Measurements from ENCODE around the gene WFIKKN2.

The WFIKKN2 gene

GRCh38 chr17:50808413-50808812 lies 27.0 kb upstream of the WFIKKN2 start:
- no peak for DNase-seq (ENCODE audit: low spot score)

DNA sequence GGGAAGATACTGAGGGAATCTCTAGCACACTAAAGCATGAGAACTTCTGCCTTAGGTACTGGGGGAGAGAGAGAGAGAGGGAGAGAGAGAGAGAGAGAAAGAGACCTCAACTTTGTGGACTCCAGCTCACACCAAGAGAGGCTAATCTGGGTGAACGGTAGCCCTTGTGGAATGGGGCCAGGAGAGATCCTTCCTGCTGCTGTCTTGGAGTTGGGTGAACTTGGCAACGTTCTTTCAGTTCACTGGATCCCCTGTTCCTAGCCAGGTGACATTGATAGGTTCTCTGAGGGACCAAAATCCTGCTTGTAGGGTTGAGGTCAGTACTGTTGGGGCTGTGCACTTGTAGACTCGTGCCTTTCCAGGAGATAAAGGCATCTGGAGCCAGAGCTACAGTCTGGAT lies 26.5 kb upstream of the WFIKKN2 start:
- no peak for DNase-seq (ENCODE audit: low spot score)

- no peak for DNase-seq (ENCODE audit: low spot score)
Observed at GRCh38 chr17:50813583-50813982, 21.8 kb upstream of the WFIKKN2 start.

DNA sequence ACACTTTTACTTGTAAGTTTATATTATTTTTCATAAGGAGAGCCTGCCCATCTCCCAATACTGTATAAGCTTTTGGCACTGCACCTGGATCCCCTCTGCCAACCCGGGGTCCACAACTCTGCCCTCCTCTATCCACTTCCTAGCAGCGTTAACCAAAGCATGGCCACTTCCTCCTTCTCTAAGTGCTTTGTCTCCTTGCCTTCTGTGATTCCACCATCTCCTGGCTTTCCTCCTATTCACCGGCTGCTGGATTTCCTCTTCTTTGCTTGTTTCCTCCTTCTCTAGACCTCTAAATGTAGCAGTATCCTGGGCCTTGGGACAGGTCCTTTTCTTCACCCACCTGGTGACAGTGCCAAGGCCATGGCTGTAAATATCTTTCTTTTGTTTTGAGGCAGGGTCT lies 20.0 kb upstream of the WFIKKN2 start:
- DNase-seq (ENCODE audit: low spot score): no peak

DNA sequence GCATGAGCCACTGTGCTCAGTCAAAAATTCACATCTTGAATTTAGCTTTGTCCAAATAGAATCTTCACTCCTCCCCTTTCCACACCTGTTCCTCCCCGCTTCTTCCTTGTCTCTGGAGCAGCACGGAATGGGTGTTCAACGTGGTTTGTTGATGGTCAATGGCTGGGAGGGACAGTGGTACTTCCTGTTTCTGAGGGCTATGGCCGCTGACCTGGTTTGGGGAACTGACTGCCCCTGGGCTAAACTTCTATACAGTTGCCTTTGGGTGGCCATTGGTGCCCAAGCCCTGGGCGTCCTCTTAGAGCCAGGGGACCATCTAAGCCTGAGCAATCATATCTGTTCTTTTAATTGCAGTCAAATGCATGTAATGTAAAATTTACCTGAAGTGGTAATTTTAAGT lies 19.1 kb upstream of the WFIKKN2 start:
- DNase-seq (ENCODE audit: low spot score): no peak

GRCh38 chr17:50816771-50817751 lies 18.3 kb upstream of the WFIKKN2 start:
- peak; percentile 66 for DNase-seq (ENCODE audit: low spot score)

DNA sequence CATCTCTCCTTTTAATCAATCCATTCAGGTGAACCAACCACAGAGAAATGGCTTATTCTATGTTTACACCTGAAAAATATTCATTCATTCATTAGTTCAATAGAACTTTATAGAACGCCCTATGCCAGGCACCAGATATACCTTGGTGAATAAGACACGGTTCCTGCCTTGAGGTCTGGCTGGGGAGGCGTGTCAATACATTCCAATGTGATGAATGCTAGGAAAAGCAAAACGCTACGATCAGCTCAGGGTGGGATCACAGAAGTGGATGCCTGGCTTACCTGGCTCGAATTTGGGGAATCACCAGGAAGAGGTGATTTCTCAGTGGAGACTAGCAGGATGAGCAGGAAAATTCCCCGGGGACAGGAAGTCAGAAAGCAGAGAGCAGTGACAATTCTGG lies 17.5 kb upstream of the WFIKKN2 start:
- DNase-seq (ENCODE audit: low spot score): no peak

- DNase-seq (ENCODE audit: low spot score): no peak
Observed at GRCh38 chr17:50818261-50818660, 17.1 kb upstream of the WFIKKN2 start.

- no peak for DNase-seq (ENCODE audit: low spot score)
Observed at GRCh38 chr17:50818921-50819657, 16.3 kb upstream of the WFIKKN2 start.

- DNase-seq (ENCODE audit: low spot score): no peak
Observed at GRCh38 chr17:50820651-50821050, 14.7 kb upstream of the WFIKKN2 start.

DNA sequence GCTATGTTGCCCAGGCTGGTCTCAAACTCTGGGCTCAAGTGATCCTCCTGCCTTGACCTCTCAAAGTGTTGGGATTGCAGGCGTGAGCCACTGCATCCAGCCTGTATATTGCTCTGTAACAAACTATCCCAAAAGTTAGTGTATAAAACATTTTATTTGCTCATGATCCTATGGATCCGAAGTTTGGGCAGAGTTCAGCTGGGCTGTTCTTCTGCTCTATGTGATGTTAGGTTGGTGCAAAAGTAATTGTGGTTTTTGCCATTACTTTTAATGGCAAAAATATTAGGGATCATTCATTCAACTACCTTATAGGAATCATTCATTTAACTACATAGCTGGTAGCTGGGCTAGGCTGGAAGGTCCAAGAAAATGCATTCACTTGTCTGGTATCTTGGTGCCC lies 12.8 kb upstream of the WFIKKN2 start:
- no peak for DNase-seq (ENCODE audit: low spot score)

- no peak for DNase-seq (ENCODE audit: low spot score)
Observed at GRCh38 chr17:50824429-50824828, 11.0 kb upstream of the WFIKKN2 start.

GRCh38 chr17:50825188-50825587 lies 10.2 kb upstream of the WFIKKN2 start:
- no peak for DNase-seq (ENCODE audit: low spot score)

GRCh38 chr17:50828508-50829170 lies 6.7 kb upstream of the WFIKKN2 start:
- DNase-seq (ENCODE audit: low spot score): no peak

GRCh38 chr17:50829332-50829731 lies 6.1 kb upstream of the WFIKKN2 start:
- no peak for DNase-seq (ENCODE audit: low spot score)

- no peak for DNase-seq (ENCODE audit: low spot score)
Observed at GRCh38 chr17:50830352-50830751, 5.0 kb upstream of the WFIKKN2 start.

GRCh38 chr17:50830994-50831393 lies 4.4 kb upstream of the WFIKKN2 start:
- no peak for DNase-seq (ENCODE audit: low spot score)

GRCh38 chr17:50831471-50831928 lies 3.9 kb upstream of the WFIKKN2 start:
- no peak for DNase-seq (ENCODE audit: low spot score)

- no peak for DNase-seq (ENCODE audit: low spot score)
Observed at GRCh38 chr17:50832267-50832863, 3.0 kb upstream of the WFIKKN2 start.

GRCh38 chr17:50832864-50833381 lies 2.5 kb upstream of the WFIKKN2 start:
- no peak for DNase-seq (ENCODE audit: low spot score)

DNA sequence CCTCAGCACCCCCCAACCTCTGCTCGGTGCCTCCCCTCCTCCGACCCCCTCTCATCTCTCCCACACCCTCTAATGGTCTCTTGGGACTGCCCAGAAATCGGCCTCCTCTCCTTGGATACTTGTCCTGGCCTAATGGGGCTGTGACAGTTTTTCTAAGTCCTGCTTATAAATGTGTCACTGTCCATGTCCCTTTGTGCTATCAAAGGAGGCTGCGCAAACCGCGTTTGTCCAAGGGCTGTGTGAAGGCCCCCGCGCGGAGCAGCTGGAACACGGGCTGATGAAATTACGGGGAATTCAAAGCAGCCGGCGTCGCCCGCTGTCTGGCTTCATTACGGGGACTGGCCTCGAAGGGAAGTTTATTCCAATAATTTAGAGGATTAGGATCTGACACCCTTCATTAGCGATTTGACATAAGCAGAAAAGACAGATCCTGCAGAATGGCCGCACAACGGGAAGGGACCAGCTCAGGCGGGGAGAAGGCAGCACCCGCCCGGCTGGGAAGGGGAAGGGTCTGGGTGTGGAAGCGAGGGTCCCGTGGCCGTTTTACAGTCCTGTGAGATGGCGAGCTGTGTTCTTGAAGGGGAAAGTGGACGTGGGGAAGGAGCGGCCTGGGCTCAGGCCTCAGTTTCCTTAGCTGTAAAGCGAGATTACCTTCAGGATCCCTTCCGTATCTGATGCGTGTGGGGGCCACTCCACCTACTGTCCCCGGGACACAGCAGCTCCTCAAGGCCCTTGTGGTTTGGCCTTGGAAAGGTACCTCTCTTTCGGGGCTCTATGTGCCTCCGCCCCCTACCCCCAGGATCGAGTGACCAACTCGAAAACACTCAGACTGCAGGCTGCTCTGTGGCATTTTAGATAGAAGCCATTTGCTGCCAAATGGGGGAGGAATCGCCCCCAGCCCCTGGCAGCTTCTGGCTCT lies 1.6 kb upstream of the WFIKKN2 start:
- no peak for DNase-seq (ENCODE audit: low spot score)

All from HuH-7.5 (cell line).